ENCODE results near the gene NEK8.

Gene NEK8

DNA sequence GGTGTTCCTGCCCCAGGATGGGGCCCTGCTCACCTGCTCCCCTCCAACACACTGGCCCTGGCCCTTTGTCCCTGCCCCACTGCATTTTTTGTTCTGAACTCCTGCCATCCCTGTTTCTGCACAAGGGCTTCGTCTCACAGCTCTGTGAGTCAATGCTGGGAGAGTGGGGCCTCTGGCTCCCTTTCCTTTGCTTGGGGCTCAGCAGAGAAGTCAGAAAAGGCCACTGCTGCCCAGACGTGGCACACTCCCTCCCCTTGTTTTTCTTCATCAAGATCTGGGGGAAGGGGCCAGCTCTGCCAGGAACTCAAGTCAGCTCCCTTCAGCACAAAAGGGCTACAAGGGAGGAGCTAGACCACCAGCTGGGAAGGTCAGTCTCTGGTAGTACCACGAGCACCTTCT, 25.8 kb upstream of the NEK8 start:
- TF ChIP-seq, protein P1, sequence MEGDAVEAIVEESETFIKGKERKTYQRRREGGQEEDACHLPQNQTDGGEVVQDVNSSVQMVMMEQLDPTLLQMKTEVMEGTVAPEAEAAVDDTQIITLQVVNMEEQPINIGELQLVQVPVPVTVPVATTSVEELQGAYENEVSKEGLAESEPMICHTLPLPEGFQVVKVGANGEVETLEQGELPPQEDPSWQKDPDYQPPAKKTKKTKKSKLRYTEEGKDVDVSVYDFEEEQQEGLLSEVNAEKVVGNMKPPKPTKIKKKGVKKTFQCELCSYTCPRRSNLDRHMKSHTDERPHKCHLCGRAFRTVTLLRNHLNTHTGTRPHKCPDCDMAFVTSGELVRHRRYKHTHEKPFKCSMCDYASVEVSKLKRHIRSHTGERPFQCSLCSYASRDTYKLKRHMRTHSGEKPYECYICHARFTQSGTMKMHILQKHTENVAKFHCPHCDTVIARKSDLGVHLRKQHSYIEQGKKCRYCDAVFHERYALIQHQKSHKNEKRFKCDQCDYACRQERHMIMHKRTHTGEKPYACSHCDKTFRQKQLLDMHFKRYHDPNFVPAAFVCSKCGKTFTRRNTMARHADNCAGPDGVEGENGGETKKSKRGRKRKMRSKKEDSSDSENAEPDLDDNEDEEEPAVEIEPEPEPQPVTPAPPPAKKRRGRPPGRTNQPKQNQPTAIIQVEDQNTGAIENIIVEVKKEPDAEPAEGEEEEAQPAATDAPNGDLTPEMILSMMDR (IDR thresholded peaks at IDR 0.05; ENCODE audit: extremely low read depth, insufficient read depth, missing control alignments) = no peak
- DNase-seq (ENCODE audit: low spot score) = no peak
- in situ Hi-C loops (cut with MboI; ENCODE audit: low pct_unique_long_range_greater_than_20kb, low sequenced_read_pairs, unreplicated experiment) = no loop called here

DNA sequence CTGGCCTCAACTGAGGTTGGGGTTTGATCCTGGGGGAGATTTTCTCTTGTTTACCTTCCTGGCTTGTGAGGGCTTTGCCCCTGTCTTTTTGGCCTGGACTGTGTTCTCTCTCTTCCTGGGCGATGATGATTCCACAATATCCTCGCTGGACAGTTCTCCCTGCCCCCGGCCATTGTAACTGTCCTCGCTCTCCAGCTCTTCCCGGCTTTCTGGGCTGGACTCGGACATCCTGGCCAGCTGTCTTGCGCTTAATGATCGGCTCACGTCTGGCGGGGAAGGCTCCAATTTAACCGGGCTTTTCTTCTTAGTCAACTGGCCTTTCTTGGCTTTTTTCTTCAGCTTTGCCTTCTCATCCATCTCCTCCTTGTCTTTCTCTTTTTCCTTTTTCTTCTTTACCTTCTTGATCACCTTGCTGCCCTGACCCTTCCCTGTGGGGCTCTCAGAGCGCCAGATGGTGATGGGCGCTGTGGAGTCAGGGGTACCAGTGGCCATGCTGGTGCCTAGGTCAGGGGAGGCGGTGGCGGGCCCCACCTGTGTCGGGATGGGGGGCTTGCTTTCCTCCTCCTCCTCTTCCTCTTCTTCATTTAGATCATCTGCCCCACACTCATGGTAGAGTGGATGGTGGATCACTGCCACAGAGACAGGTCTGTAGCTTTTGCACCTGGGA, 24.9 kb upstream of the NEK8 start:
- TF ChIP-seq, protein P1 (IDR thresholded peaks at IDR 0.05; ENCODE audit: extremely low read depth, insufficient read depth, missing control alignments) = no peak
- no peak for DNase-seq (ENCODE audit: low spot score)
- in situ Hi-C loops (cut with MboI; ENCODE audit: low pct_unique_long_range_greater_than_20kb, low sequenced_read_pairs, unreplicated experiment) = no loop called here

DNA sequence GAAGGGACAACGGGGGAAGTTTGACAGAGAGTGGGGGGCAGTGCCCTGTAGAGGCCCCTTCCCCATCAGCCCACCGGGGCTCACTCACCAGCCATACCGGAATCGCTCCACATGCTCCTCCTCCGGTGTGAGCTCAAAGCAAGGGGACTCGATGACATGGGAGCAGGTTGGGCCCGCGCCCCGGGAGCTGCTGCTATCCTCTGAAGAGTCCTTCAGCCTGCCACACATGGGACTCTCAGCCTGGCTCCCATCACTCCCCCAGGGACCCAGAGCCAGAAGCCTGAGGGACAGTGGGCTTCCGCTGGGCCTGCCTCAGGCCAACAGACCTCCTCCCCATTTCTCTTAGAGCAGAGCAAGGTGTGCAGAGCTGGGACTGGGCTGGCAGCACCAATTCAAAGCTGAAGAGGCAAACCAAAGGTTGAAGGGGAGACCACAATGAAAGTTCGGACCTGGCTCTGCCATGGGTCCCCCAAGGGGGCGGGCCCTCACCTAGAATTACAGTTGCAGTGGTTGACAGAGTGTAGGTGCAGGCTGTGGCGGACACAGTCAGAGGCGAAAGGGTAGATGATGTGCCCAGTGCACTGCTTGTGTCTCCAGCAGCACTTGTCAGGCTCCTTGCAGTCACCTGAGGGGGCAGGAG, 24.2 kb upstream of the NEK8 start:
- in situ Hi-C loops (cut with MboI; ENCODE audit: low pct_unique_long_range_greater_than_20kb, low sequenced_read_pairs, unreplicated experiment) = no loop called here
- TF ChIP-seq, protein P1 (IDR thresholded peaks at IDR 0.05; ENCODE audit: extremely low read depth, insufficient read depth, missing control alignments) = no peak
- DNase-seq (ENCODE audit: low spot score) = no peak

DNA sequence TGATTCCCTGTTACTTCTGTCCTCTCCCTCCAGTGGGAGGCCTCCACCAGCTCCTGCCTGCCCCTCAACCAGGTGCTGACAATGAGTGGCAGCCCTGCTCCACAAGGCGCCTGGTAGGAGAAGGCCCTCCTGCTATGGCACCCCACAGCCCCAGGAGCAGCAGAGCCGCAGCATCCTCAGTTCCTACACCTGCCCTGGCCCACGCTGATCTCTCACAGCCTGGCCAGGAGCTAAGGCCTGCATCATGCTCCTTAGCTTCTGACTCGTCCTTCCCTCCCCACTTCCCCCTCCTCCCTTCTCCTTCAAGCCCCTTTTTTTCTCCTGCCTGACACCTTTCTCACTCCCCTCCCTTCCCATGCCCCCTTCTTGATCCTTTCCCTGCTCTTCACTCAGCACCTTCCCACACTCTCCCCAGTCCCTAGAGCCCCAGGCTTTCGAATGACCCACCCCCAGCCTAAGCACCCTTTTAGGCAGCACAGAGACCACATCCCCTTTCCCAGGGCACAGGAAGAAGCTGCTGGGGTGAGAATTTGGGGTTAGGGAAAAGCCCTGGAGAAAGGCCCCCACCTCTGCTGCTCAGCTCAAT, 23.4 kb upstream of the NEK8 start:
- TF ChIP-seq, protein P1 (IDR thresholded peaks at IDR 0.05; ENCODE audit: extremely low read depth, insufficient read depth, missing control alignments) = no peak
- in situ Hi-C loops (cut with MboI; ENCODE audit: low pct_unique_long_range_greater_than_20kb, low sequenced_read_pairs, unreplicated experiment) = no loop called here
- no peak for DNase-seq (ENCODE audit: low spot score)

DNA sequence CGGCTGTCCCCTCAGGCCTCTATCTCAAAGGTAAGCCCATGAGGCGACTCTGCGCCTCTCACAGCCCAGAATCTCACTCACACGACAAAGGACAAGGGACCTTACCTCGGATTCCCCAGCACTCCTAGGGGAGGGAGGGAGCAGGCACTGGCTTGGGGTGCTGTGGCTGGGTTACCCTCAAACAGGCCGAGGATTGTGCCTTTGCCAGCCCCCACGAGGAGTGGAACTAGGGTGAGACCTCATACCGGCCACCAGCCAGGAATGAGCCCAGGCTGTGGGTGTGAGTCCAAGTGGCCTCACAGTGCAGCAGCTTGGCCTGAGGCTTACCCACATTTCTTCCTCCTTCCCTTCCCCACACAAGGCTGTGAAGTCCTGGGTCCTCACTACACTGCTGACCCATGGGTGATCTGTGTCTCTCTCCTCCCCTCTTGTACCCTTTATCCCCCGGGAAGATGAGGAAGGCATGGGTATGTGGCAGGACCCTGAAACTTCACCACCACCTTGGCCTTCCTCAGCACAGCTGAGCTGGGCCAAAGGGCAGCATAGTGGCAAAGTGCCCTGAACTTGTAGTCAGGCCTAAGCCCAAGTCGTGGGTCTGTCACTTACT, 22.8 kb upstream of the NEK8 start:
- in situ Hi-C loops (cut with MboI; ENCODE audit: low pct_unique_long_range_greater_than_20kb, low sequenced_read_pairs, unreplicated experiment) = no loop called here

More for the DNA sequence above, 22.8 kb upstream of the NEK8 start:
- TF ChIP-seq, protein P1 (IDR thresholded peaks at IDR 0.05; ENCODE audit: extremely low read depth, insufficient read depth, missing control alignments) = no peak
- DNase-seq (ENCODE audit: low spot score) = no peak
